ENCODE measurements around the gene APC2. TPM values are rescaled to one million over a fixed set of nuclear protein-coding genes. Genes with fewer than 3 reads are reported as not detected.

Gene APC2
- total RNA-seq, 1 experiment from 2014 or later: 0.68 TPM

DNA sequence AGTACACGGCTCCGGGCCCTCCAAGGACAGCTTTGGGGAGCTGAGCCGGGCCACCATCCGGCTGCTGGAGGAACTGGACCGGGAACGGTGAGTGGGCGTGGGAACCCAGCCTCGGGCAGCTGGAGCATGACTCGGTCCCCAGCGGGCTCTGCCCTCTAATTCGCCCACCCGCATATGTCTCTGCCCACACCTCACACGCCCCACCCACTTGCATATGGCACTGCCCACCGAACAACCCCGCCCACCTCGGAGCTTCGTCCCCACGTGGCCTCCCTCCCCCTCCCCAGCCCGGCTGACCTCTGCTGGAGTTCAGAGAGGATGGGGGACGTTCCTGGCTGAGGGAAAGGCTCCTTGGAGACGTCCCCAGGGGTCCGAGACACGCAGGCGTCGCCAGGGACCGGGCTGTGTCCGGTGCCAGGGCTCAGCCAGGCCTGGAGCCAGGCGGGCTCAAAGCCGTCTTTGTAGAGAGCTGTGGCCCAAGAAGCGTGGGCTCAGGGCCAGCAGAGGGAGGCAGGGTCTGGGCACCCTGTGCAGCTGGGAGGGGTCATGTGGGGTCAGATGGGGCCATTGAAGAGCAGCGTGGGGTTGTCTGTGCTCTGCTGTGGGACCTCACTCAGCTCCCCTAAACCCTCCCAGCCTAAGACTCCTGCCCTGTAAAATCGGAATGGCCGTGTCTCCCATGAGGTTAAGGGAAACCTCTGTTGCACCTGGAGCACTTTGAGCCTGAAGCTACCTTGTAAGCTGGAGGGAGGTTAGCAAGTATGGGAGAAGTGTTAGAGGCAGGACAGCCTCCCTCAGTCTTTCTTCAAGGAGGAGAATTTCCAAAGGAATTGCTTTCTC is 3.8 kb downstream of the APC2 start:
- TF ChIP-seq, protein P1, sequence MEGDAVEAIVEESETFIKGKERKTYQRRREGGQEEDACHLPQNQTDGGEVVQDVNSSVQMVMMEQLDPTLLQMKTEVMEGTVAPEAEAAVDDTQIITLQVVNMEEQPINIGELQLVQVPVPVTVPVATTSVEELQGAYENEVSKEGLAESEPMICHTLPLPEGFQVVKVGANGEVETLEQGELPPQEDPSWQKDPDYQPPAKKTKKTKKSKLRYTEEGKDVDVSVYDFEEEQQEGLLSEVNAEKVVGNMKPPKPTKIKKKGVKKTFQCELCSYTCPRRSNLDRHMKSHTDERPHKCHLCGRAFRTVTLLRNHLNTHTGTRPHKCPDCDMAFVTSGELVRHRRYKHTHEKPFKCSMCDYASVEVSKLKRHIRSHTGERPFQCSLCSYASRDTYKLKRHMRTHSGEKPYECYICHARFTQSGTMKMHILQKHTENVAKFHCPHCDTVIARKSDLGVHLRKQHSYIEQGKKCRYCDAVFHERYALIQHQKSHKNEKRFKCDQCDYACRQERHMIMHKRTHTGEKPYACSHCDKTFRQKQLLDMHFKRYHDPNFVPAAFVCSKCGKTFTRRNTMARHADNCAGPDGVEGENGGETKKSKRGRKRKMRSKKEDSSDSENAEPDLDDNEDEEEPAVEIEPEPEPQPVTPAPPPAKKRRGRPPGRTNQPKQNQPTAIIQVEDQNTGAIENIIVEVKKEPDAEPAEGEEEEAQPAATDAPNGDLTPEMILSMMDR (conservative IDR thresholded peaks at IDR 0.05): no peak
- Histone ChIP-seq H3K23me2 (ENCODE audit: insufficient read length, low read depth, low read length, poor library complexity, severe bottlenecking) (peaks cover 15% of the 10 kb centered on the region), H4K8ac (replicated peaks; ENCODE audit: insufficient read length, low read depth, low read length) (no peak overlapping the region), H3K56ac (ENCODE audit: insufficient read length, low read depth, low read length) (no peak overlapping the region), H4K91ac (ENCODE audit: insufficient read length, low read depth, low read length) (no peak overlapping the region), H3T11ph (ENCODE audit: low read length) (no peak overlapping the region), H2AK5ac (ENCODE audit: insufficient read length, low read length) (no peak overlapping the region), H2BK120ac (ENCODE audit: low read depth, low read length, poor library complexity, severe bottlenecking) (no peak overlapping the region), H4K5ac (ENCODE audit: insufficient read length, low read depth, low read length) (no peak overlapping the region), H2BK5ac (ENCODE audit: insufficient read length, low read length) (no peak overlapping the region), H4K20me1 (ENCODE audit: control insufficient read depth, insufficient read depth, insufficient read length) (no peaks in the 10 kb centered on the region), H3K27me3 (ENCODE audit: insufficient read depth, low read length) (peaks cover 14% of the 10 kb centered on the region; the same call in 1 of the 2 replicates), H2BK15ac (ENCODE audit: low read depth, low read length) (peak overlapping the region; percentile 27; the same call in 1 of the 2 replicates), H3K4me1 (ENCODE audit: insufficient read depth, low read length) (no peaks in the 10 kb centered on the region; the same call in 1 of the 2 replicates), H3K14ac (ENCODE audit: insufficient read depth, low read length) (no peak overlapping the region), H3K9ac (ENCODE audit: extremely low read depth, insufficient read length, low read length) (no peak overlapping the region), H3K27ac (ENCODE audit: insufficient read length, low read depth, low read length) (no peak overlapping the region), H3K4me2 (ENCODE audit: insufficient read depth, insufficient read length, low read length) (no peak overlapping the region), H3K4ac (ENCODE audit: low read depth, low read length) (no peak overlapping the region), H3K9me3 (ENCODE audit: control insufficient read depth, low read depth, low read length) (no peaks in the 10 kb centered on the region), H3K79me2 (ENCODE audit: insufficient read depth, low read length) (no peaks in the 10 kb centered on the region), H2BK20ac (ENCODE audit: low read depth, low read length, poor library complexity, severe bottlenecking) (no peak overlapping the region), H2AFZ (ENCODE audit: low read length) (no peak overlapping the region), H3K79me1 (ENCODE audit: insufficient read depth, low read depth, low read length, poor library complexity, severe bottlenecking) (no peaks in the 10 kb centered on the region), H3K18ac (ENCODE audit: insufficient read length, low read depth, low read length) (no peak overlapping the region), H2BK12ac (ENCODE audit: insufficient read length, low read depth, low read length) (no peak overlapping the region), H3K23ac (ENCODE audit: insufficient read length, low read depth, low read length) (no peak overlapping the region)
- peak; percentile 63 for DNase-seq
- H3K4me1 Mint-ChIP-seq: peaks cover 16 to 44% of the 10 kb centered on the region in 2 experiments
- peaks cover 83% of the 10 kb centered on the region for H3K27me3 Mint-ChIP-seq (ENCODE audit: low read depth)
- no peak overlapping the region for H3K27ac Mint-ChIP-seq
- peak overlapping the region in 1 of 2 experiments; percentile 62; a peak in 1 of 5 replicates for H3K4me3 Mint-ChIP-seq
- WGBS (ENCODE audit: extremely low coverage, insufficient read length, low lambda C conversion rate): no CpG with 5 or more reads among the region's 33 CpGs
- H3K36me3 Mint-ChIP-seq (ENCODE audit: insufficient read depth in 1 of 3, low read depth in 3 of 3): peaks cover 0 to 9% (median 2%) of the 10 kb centered on the region in 3 experiments; a peak in 1 of 7 replicates
- no peaks in the 10 kb centered on the region; a peak in 1 of 5 replicates for H3K9me3 Mint-ChIP-seq
